SKM-1 treated with dmso at 0.1 percent for 144 hours (cell line): ENCODE measurements around the gene IL18RAP.

Experiments
- DNase-seq: peaks from one replicate; lab custom pipeline; 2025; ENCODE audit not compliant: unreplicated experiment; lab: John Stamatoyannopoulos, UW

IL18RAP gene

GRCh38 chr2:102421890-102422759 lies 835 bp upstream of the IL18RAP start:
- no peak for DNase-seq

GRCh38 chr2:102423368-102423767 lies 408 bp downstream of the IL18RAP start:
- DNase-seq = no peak

GRCh38 chr2:102424754-102425153 lies 1.8 kb downstream of the IL18RAP start:
- DNase-seq = peak; percentile 80

GRCh38 chr2:102425441-102426132 lies 2.6 kb downstream of the IL18RAP start:
- no peak for DNase-seq

- DNase-seq = no peak
These were observed 4.3 kb downstream of the IL18RAP start for GRCh38 chr2:102427249-102427648.

DNA sequence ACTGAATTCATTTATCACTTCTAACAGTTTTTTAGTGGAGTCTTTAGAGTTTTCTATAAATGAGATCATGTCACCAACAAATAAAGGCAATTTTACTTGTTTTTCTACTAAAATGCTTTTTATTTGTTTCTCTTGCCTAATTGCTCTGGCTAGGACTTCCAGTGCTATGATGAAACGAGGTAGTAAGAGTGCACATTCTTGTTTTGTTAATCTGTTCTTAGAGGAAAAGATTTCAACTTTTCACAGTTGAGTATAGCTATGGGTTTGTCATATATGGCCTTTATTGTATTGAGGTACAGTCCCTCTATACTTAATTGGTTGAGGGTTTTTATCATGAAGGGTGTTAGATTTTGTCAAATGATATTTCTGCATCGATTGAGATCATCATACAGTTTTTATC lies 5.6 kb downstream of the IL18RAP start:
- no peak for DNase-seq

- DNase-seq = no peak
These were observed 9.4 kb downstream of the IL18RAP start for GRCh38 chr2:102432386-102432785.

- DNase-seq = no peak
These were observed 11.2 kb downstream of the IL18RAP start for GRCh38 chr2:102433973-102434654.

GRCh38 chr2:102434655-102435381 lies 11.9 kb downstream of the IL18RAP start:
- DNase-seq = no peak

DNA sequence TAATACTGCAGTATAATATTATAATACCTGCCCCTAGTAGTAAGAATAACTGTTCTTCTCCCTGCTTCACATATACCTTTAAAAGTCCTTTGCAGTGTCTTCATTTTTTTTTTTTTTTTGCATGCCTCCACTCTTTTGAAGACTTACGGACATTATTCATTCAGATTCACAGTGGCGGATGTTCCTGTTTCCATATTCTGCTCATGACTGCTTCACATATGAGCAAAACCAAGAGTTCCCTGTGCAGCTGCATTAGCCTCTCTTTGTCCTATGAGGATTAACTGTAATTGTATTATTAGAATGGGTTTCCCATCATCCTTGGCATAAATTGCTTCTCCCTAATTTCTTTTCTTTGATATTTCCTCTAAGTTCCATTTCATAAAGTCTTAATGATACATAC lies 12.8 kb downstream of the IL18RAP start:
- DNase-seq = no peak

GRCh38 chr2:102436323-102436722 lies 13.4 kb downstream of the IL18RAP start:
- DNase-seq = no peak

GRCh38 chr2:102437122-102437521 lies 14.2 kb downstream of the IL18RAP start:
- no peak for DNase-seq

GRCh38 chr2:102438111-102438510 lies 15.2 kb downstream of the IL18RAP start:
- DNase-seq = no peak

GRCh38 chr2:102438578-102438977 lies 15.6 kb downstream of the IL18RAP start:
- DNase-seq = no peak

DNA sequence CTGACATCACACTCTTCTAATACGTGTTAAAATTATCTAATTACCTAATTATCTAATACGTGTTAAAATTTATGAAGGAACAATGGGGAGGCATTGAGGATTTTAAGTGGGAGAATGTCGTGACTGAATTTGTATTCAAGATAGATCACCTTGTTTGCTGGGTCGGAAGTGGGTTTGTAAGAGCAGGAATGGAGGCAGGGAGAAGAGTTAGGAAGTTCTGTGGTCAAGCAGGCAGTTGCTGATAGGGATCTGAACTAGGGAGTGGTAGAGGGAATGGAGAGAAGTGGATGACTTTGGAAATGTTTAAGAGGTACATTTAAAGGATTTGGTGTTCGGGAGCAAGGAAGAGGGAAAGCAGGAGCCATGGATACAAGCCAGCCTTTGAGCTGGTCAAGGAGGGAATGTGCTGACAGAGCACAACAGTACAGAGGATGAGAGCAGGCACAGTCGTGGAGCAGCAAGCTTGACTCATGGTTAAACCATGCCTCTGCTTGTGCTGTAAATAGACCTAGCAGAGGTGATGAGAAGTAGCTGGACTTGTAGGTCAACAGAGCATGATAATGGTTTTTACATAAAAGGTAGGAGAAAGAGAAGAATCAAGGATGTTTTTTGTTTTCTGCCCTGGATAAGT lies 16.2 kb downstream of the IL18RAP start:
- DNase-seq = no peak

DNA sequence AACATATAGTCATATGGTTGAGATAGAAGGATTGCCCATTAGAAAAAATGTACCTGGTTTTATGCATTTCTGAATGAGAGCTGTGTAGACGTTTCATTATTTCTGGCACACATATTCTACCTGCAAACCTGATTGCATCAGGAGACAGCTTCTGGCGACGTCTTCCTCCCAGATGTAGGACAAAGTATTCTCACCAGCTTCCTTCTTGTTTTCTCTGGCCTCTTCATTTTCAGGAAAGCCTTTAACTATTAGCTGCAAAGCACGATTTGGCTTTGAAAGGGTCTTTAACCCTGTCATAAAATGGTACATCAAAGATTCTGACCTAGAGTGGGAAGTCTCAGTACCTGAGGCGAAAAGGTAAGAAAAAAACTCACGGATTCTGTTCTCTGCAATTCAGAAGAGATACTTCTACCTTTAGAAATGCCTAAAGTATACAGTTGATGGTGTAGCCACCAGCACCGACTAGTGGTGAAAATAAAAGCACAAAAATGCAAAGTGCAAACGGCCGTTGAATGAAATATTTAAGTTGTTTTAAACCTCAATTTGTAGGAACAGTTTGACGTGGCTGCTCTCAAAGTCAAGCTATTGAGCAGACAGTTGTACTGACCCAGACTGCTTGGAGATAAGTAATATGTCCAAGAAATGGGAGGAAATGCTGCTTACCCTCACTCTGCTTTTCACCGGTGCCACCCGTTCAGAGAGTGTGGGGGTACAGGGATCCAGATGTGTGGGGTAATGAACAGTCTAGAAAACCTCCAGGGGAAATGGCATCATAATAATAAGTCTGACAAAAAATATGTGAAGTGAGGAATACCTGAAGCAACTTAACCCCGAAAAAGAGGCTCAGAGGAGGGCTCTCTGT lies 20.2 kb downstream of the IL18RAP start:
- peak; percentile 34 for DNase-seq

- DNase-seq = no peak
These were observed 21.3 kb downstream of the IL18RAP start for GRCh38 chr2:102444233-102444632.

GRCh38 chr2:102446936-102447335 lies 24.0 kb downstream of the IL18RAP start:
- DNase-seq = no peak

DNA sequence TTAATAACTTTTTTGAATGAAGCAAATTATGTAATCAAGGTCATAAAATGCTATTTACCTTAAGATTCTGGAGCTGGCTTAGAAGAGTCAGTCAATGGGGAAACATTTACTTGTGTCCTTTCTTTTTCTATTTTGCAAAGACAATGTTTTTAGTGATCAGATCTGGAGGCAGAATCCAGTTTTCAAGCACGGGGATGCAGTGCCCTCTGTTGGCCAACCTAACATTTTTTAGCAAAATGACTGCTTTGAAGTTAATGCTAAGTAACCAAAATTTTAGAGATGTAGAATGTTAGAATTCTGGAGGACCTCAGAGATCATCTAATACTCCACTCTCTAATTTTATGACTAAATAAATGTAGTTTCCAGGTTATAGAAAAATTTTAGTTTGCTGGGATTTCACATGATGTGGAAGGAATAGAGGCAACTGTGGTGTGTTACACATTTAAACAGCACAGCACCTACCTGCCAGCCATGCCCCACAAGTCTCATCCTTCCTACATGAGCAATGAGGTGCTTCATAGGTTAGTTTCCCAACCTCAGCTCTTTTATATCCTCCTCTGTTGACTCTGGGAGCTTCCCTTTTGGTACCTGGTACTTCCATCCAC lies 26.5 kb downstream of the IL18RAP start:
- DNase-seq = peak; percentile 44
